IgD-negative memory B cell (primary cell): ENCODE measurements around the gene DEAF1. TPM values are rescaled to one million over a fixed set of nuclear protein-coding genes. Genes with fewer than 3 reads are reported as not detected.

Experiments
- H3K27ac Mint-ChIP-seq, 3 donors: one replicate each; pipeline ENCODE4 v1.8.0; 2020 to 2022; ENCODE audit warnings: mild to moderate bottlenecking in 3 of 3, mixed read lengths in 3 of 3, moderate library complexity in 1 of 3
- H3K27me3 Mint-ChIP-seq: one replicate; pipeline ENCODE4 v1.8.0; 2021; ENCODE audit warnings: mixed read lengths
- H3K36me3 Mint-ChIP-seq: one replicate; pipeline ENCODE4 v1.8.0; 2020; ENCODE audit warnings: mild to moderate bottlenecking, mixed read lengths
- H3K4me1 Mint-ChIP-seq, 3 donors: one replicate each; pipeline ENCODE4 v1.8.0; 2020 to 2022; ENCODE audit warnings: mixed read lengths in 3 of 3, mild to moderate bottlenecking in 1 of 3
- H3K4me3 Mint-ChIP-seq, 4 donors: one replicate each; pipeline ENCODE4 v1.8.0; 2020 to 2022; ENCODE audit warnings: mild to moderate bottlenecking in 4 of 4, mixed read lengths in 4 of 4, moderate library complexity in 3 of 4
- H3K9me3 Mint-ChIP-seq, 3 donors: one replicate each; pipeline ENCODE4 v1.8.0; 2020 to 2021; ENCODE audit warnings: mixed read lengths in 3 of 3, mild to moderate bottlenecking in 1 of 3
- polyA plus RNA-seq: library from polyadenylated mRNA; unstranded; fragments of 300-500 nt; fragmentation: Illumina TruSeq; gene quantifications from one replicate; pipeline ENCODE4 v1.2.3, GENCODE V29; 2021

Gene DEAF1
- polyA plus RNA-seq, 1 donor from 2014 or later, result 25.6 TPM

- H3K36me3 Mint-ChIP-seq, result peaks cover 5% of the 10 kb centered on the region
- H3K27me3 Mint-ChIP-seq, result no peaks in the 10 kb centered on the region
- H3K27ac Mint-ChIP-seq, result peak overlapping the region in 1 of 3 donors; percentile 80
- H3K9me3 Mint-ChIP-seq, result no peaks in the 10 kb centered on the region
- H3K4me1 Mint-ChIP-seq, result peaks cover 0 to 4% (median 2%) of the 10 kb centered on the region in 3 donors
- peak overlapping the region in 1 of 4 donors; percentile 33 for H3K4me3 Mint-ChIP-seq
These were observed 86.9 kb downstream of the DEAF1 start for GRCh38 chr11:607971-608659.

- Mint-ChIP-seq H3K4me3 (no peak overlapping the region), H3K27me3 (no peaks in the 10 kb centered on the region), H3K36me3 (peaks cover 5% of the 10 kb centered on the region), H3K4me1 (peaks cover 0 to 3% (median 2%) of the 10 kb centered on the region in 3 donors), H3K27ac (peak overlapping the region in 1 of 3 donors; percentile 69), H3K9me3 (no peaks in the 10 kb centered on the region)
These were observed 87.8 kb downstream of the DEAF1 start for GRCh38 chr11:607020-607780.

- peaks cover 0 to 2% (median 0%) of the 10 kb centered on the region in 3 donors for H3K4me1 Mint-ChIP-seq
- no peak overlapping the region for H3K27ac Mint-ChIP-seq
- peaks cover 5% of the 10 kb centered on the region for H3K36me3 Mint-ChIP-seq
- H3K4me3 Mint-ChIP-seq, result no peak overlapping the region
- no peaks in the 10 kb centered on the region for H3K9me3 Mint-ChIP-seq
- no peaks in the 10 kb centered on the region for H3K27me3 Mint-ChIP-seq
These were observed 88.8 kb downstream of the DEAF1 start for GRCh38 chr11:606245-606644.

GRCh38 chr11:605286-606129 is 89.5 kb downstream of the DEAF1 start:
- Mint-ChIP-seq H3K36me3 (peaks cover 3% of the 10 kb centered on the region), H3K27me3 (no peaks in the 10 kb centered on the region), H3K4me3 (no peak overlapping the region), H3K27ac (peak overlapping the region in 2 of 3 donors; percentile 62 to 88), H3K4me1 (peaks cover 0 to 2% (median 0%) of the 10 kb centered on the region in 3 donors), H3K9me3 (no peaks in the 10 kb centered on the region)

GRCh38 chr11:603154-603553 is 91.9 kb downstream of the DEAF1 start:
- Mint-ChIP-seq H3K27ac (no peak overlapping the region), H3K27me3 (no peaks in the 10 kb centered on the region), H3K36me3 (peaks cover 3% of the 10 kb centered on the region)

GRCh38 chr11:601573-602245 is 93.3 kb downstream of the DEAF1 start:
- Mint-ChIP-seq H3K27me3 (no peaks in the 10 kb centered on the region), H3K4me1 (no peaks in the 10 kb centered on the region), H3K27ac (peak overlapping the region in 1 of 3 donors; percentile 47), H3K9me3 (no peaks in the 10 kb centered on the region), H3K4me3 (no peak overlapping the region), H3K36me3 (peaks cover 3% of the 10 kb centered on the region)

More at GRCh38 chr11:603154-603553, 91.9 kb downstream of the DEAF1 start:
- no peaks in the 10 kb centered on the region for H3K4me1 Mint-ChIP-seq
- H3K4me3 Mint-ChIP-seq, result no peak overlapping the region
- no peaks in the 10 kb centered on the region for H3K9me3 Mint-ChIP-seq

- no peak overlapping the region for H3K27ac Mint-ChIP-seq
- peaks cover 6% of the 10 kb centered on the region for H3K36me3 Mint-ChIP-seq
- peak overlapping the region in 1 of 4 donors; percentile 3 for H3K4me3 Mint-ChIP-seq
- H3K9me3 Mint-ChIP-seq, result no peaks in the 10 kb centered on the region
- H3K4me1 Mint-ChIP-seq, result no peaks in the 10 kb centered on the region
- no peaks in the 10 kb centered on the region for H3K27me3 Mint-ChIP-seq
These were observed 96.9 kb downstream of the DEAF1 start for GRCh38 chr11:598005-598680.

GRCh38 chr11:597166-597725 is 97.8 kb downstream of the DEAF1 start:
- no peak overlapping the region for H3K4me3 Mint-ChIP-seq
- H3K9me3 Mint-ChIP-seq, result no peaks in the 10 kb centered on the region
- H3K27ac Mint-ChIP-seq, result no peak overlapping the region
- H3K36me3 Mint-ChIP-seq, result peaks cover 6% of the 10 kb centered on the region
- H3K27me3 Mint-ChIP-seq, result no peaks in the 10 kb centered on the region
- no peaks in the 10 kb centered on the region for H3K4me1 Mint-ChIP-seq

- Mint-ChIP-seq H3K4me1 (no peaks in the 10 kb centered on the region), H3K27me3 (no peaks in the 10 kb centered on the region), H3K27ac (peak overlapping the region in 1 of 3 donors; percentile 43), H3K36me3 (peaks cover 4% of the 10 kb centered on the region), H3K9me3 (no peaks in the 10 kb centered on the region), H3K4me3 (no peak overlapping the region)
These were observed 98.6 kb downstream of the DEAF1 start for GRCh38 chr11:596374-596773.

- no peak overlapping the region for H3K27ac Mint-ChIP-seq
- H3K4me3 Mint-ChIP-seq, result no peak overlapping the region
- H3K27me3 Mint-ChIP-seq, result no peaks in the 10 kb centered on the region
- peaks cover 4% of the 10 kb centered on the region for H3K36me3 Mint-ChIP-seq
- no peaks in the 10 kb centered on the region for H3K4me1 Mint-ChIP-seq
- H3K9me3 Mint-ChIP-seq, result no peaks in the 10 kb centered on the region
These were observed 99.6 kb downstream of the DEAF1 start for GRCh38 chr11:595400-595799.

Other genes with a start within 250 kb of the DEAF1 start
- 10.9 TPM for gene PTDSS2, start 244.9 kb downstream of the DEAF1 start, polyA plus RNA-seq
- 202 TPM for gene RNH1, start 188.0 kb downstream of the DEAF1 start, polyA plus RNA-seq
- gene HRAS, start 159.6 kb downstream of the DEAF1 start, polyA plus RNA-seq, result 22.5 TPM
- 2.6 TPM for gene LRRC56, start 157.7 kb downstream of the DEAF1 start, polyA plus RNA-seq
- 3.8 TPM for gene LMNTD2, start 134.5 kb downstream of the DEAF1 start, polyA plus RNA-seq
- 42.0 TPM for gene RASSF7, start 134.3 kb downstream of the DEAF1 start, polyA plus RNA-seq
- 15.4 TPM for gene PHRF1, start 118.8 kb downstream of the DEAF1 start, polyA plus RNA-seq
- 103 TPM for gene IRF7, start 79.3 kb downstream of the DEAF1 start, polyA plus RNA-seq
- gene CDHR5, start 70.3 kb downstream of the DEAF1 start, polyA plus RNA-seq, result not detected
- gene SCT, start 68.0 kb downstream of the DEAF1 start, polyA plus RNA-seq, result not detected
- gene DRD4, start 58.0 kb downstream of the DEAF1 start, polyA plus RNA-seq, result not detected
- gene TMEM80, start 594 bp upstream of the DEAF1 start, polyA plus RNA-seq, result 35.6 TPM
- gene EPS8L2, start 11.0 kb upstream of the DEAF1 start, polyA plus RNA-seq, result 17.3 TPM
- gene TALDO1, start 52.2 kb upstream of the DEAF1 start, polyA plus RNA-seq, result 246 TPM
- gene GATD1, start 82.3 kb upstream of the DEAF1 start, polyA plus RNA-seq, result 30.7 TPM
- gene CEND1, start 94.9 kb upstream of the DEAF1 start, polyA plus RNA-seq, result 0.99 TPM
- gene SLC25A22, start 103.1 kb upstream of the DEAF1 start, polyA plus RNA-seq, result 9.5 TPM
- 6.4 TPM for gene PIDD1, start 110.0 kb upstream of the DEAF1 start, polyA plus RNA-seq
- 4,588 TPM for gene RPLP2, start 114.7 kb upstream of the DEAF1 start, polyA plus RNA-seq
- gene PNPLA2, start 123.7 kb upstream of the DEAF1 start, polyA plus RNA-seq, result 51.1 TPM
- gene CRACR2B, start 132.7 kb upstream of the DEAF1 start, polyA plus RNA-seq, result 20.0 TPM
- gene CD151, start 137.7 kb upstream of the DEAF1 start, polyA plus RNA-seq, result 13.8 TPM
- gene POLR2L, start 147.3 kb upstream of the DEAF1 start, polyA plus RNA-seq, result 96.7 TPM
- gene TSPAN4, start 147.6 kb upstream of the DEAF1 start, polyA plus RNA-seq, result 2.1 TPM
- 47.5 TPM for gene CHID1, start 215.6 kb upstream of the DEAF1 start, polyA plus RNA-seq
- gene AP2A2, start 230.6 kb upstream of the DEAF1 start, polyA plus RNA-seq, result 7.1 TPM